NCI-H446 treated with DMSO at 0.1 percent for 48 hours (cell line): ENCODE measurements around the gene SYNE1.
"Not testable (repeated sequence)": the region's sequence is repeated elsewhere in the genome, so short reads cannot be mapped to it uniquely, and the experiment has no call there.

Source experiments
- DNase-seq: peaks from one replicate; lab custom pipeline; 2025; lab: John Stamatoyannopoulos, UW

Gene SYNE1

GRCh38 chr6:152566103-152566875 is 70.9 kb downstream of the SYNE1 start:
- DNase-seq = no peak

- no peak for DNase-seq
These were observed 74.0 kb downstream of the SYNE1 start for GRCh38 chr6:152563177-152563576.

- DNase-seq = not testable (repeated sequence)
These were observed 78.4 kb downstream of the SYNE1 start for GRCh38 chr6:152558798-152559197.

- no peak for DNase-seq
These were observed 79.7 kb downstream of the SYNE1 start for GRCh38 chr6:152557502-152557901.

GRCh38 chr6:152554851-152555250 is 82.3 kb downstream of the SYNE1 start:
- DNase-seq = no peak

GRCh38 chr6:152552616-152553209 is 84.4 kb downstream of the SYNE1 start:
- no peak for DNase-seq

- DNase-seq = no peak
These were observed 93.6 kb downstream of the SYNE1 start for GRCh38 chr6:152543519-152543918.

GRCh38 chr6:152540381-152540780 is 96.8 kb downstream of the SYNE1 start:
- DNase-seq = no peak

GRCh38 chr6:152534541-152534940 is 102.6 kb downstream of the SYNE1 start:
- no peak for DNase-seq

- DNase-seq = no peak
These were observed 104.4 kb downstream of the SYNE1 start for GRCh38 chr6:152532556-152533422.

GRCh38 chr6:152531659-152532058 is 105.5 kb downstream of the SYNE1 start:
- no peak for DNase-seq

- no peak for DNase-seq
These were observed 107.8 kb downstream of the SYNE1 start for GRCh38 chr6:152529369-152529768.

GRCh38 chr6:152514120-152514519 is 123.0 kb downstream of the SYNE1 start:
- DNase-seq = not testable (repeated sequence)

GRCh38 chr6:152509916-152510315 is 127.2 kb downstream of the SYNE1 start:
- no peak for DNase-seq

GRCh38 chr6:152508477-152508876 is 128.7 kb downstream of the SYNE1 start:
- no peak for DNase-seq

GRCh38 chr6:152503546-152503945 is 133.6 kb downstream of the SYNE1 start:
- no peak for DNase-seq

- no peak for DNase-seq
These were observed 134.6 kb downstream of the SYNE1 start for GRCh38 chr6:152502421-152503188.

- DNase-seq = no peak
These were observed 137.2 kb downstream of the SYNE1 start for GRCh38 chr6:152499931-152500330.

- DNase-seq = no peak
These were observed 140.4 kb downstream of the SYNE1 start for GRCh38 chr6:152496731-152497130.

- DNase-seq = not testable (repeated sequence)
These were observed 141.7 kb downstream of the SYNE1 start for GRCh38 chr6:152495456-152495855.

GRCh38 chr6:152492281-152492680 is 144.9 kb downstream of the SYNE1 start:
- not testable (repeated sequence) for DNase-seq

- not testable (repeated sequence) for DNase-seq
These were observed 145.7 kb downstream of the SYNE1 start for GRCh38 chr6:152491501-152491900.
